Mammary epithelial cell (primary cell): ENCODE data around the gene ESF1.

Source experiments
- CTCF ChIP-seq, 2 donors: IDR thresholded peaks in 1 of 2; conservative IDR thresholded peaks in 1 of 2; 2 replicates each; pipeline ENCODE4 v1.5.1; 2011 to 2012; ENCODE audit warnings: inconsistent platforms in 2 of 2, low read length in 2 of 2, mild to moderate bottlenecking in 2 of 2, control low read depth in 1 of 2, low read depth in 1 of 2; ENCODE audit not compliant: insufficient read depth in 1 of 2; ENCODE audit errors: extremely low read depth in 1 of 2
- EZH2 ChIP-seq: IDR thresholded peaks from 2 replicates; pipeline ENCODE4 v1.6.1; 2012; ENCODE audit warnings: low read length, inconsistent platforms, borderline replicate concordance

- TF ChIP-seq CTCF (conservative IDR thresholded peaks at IDR 0.05 in 1 of 2, IDR thresholded peaks at IDR 0.05 in 1 of 2; ENCODE audit: extremely low read depth in 1 of 2, insufficient read depth in 1 of 2, low read depth in 1 of 2, low read length in 2 of 2) (no peak), EZH2 (no peak)
Measured at GRCh38 chr20:13708234-13708633, 76.5 kb downstream of the ESF1 start.
